COR-L47 (cell line): ENCODE results near the gene HPSE2.
"Not testable (repeated sequence)": the region's sequence is repeated elsewhere in the genome, so short reads cannot be mapped to it uniquely, and the experiment has no call there.

Source experiments
- DNase-seq: peaks from one replicate; lab custom pipeline; 2025; lab: John Stamatoyannopoulos, UW

HPSE2 gene

DNA sequence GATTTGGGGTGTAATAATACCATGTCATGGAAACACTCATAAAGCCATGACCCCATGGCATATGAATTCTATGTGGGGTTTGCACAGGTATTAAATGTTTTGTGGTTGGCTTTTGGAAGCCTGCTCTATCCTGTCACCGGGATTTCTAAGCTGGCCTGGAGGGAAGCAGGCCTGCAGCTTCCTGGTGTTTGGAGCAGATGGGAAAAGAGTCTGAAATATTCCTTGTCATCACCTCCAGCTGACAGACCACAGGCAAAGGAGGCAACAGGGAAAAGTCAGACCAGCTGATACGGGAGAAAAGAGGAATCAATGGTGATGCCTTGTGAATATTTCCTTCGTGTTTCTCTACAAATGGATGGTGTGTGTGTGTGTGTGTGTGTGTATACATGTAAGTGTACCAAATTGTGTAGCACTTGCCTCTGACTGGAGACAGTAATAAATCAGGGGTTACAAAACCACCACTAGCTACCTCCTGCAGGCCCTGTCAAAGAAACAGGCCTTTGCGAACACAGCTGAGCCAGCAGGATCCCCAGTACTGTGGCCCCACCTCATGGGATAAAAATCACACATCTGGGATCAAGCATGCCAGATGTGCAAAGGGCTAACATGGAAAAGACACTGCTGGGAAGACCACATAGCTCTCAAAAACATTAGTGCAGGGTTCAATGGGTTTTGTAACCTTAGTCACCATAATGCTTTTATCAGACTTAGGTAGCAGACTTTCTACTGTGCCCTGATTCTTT lies 668.1 kb downstream of the HPSE2 start:
- no peak for DNase-seq

GRCh38 chr10:98563811-98564210 lies 671.8 kb downstream of the HPSE2 start:
- no peak for DNase-seq

DNA sequence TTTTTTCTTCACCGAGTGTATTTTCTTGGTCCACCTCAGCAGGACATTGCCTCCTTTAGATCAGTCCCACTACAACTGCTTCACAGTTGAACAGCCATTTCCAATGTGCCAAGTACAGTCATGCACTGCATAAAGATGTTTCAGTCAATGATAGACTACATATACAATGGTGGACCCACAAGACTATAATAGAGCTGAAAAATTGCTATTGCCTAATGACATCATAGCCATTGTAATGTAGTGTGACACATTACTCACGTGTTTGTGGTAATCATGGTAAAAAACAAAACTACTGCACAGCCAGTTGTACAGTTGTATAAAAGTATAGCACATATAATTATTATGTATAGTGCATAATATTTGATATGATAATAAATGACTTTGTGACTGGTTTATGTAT lies 675.1 kb downstream of the HPSE2 start:
- no peak for DNase-seq

GRCh38 chr10:98556061-98556460 lies 679.6 kb downstream of the HPSE2 start:
- DNase-seq = no peak

DNA sequence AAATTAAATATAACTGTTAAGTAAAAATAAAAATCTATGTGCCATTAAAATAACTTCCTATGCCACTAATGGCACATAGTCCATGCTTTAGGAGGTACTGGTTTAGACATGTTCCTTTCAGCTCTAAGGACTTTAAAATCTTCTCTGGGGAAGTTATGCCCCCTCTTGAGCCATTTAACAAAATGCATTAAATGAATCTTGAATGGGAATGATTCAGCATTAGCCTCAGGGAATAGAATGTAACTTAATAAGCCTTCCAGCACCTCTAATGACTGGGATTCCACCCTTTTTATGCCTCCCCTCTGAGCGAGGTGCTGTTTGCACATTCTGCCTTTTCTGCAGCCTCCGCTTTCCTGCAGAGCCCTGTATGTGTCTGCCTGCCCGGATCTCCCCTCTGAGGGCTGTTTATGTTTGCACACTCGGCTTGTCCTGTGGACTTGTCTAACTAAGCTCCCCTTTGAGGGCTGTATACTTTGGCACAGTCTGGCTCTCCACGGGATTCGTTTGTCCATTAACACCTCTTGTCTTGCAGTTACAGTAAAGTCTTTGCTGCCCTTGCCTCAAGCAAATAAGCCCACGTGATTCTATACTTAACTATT lies 680.5 kb downstream of the HPSE2 start:
- DNase-seq = peak; percentile 73

GRCh38 chr10:98541561-98541960 lies 694.1 kb downstream of the HPSE2 start:
- not testable (repeated sequence) for DNase-seq

DNA sequence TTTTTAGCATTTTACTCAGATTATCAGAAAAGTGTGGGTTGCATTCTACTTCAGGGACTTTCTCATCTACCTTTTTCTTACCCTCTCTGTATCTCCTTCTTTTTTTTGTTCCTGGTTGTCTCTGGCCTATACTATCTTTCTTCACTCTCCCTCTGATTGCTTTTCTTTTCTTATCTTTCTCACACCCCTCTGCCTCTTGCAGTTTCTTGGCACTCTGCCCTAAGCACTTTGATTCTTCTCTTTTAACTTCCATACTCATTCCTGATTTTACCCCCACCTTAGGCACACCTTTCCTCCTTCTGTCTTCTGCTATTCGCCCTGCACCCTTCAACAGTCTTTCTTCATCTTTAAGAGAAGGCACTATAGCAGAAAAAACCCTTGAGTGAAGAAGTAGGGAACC lies 696.1 kb downstream of the HPSE2 start:
- DNase-seq = no peak

DNA sequence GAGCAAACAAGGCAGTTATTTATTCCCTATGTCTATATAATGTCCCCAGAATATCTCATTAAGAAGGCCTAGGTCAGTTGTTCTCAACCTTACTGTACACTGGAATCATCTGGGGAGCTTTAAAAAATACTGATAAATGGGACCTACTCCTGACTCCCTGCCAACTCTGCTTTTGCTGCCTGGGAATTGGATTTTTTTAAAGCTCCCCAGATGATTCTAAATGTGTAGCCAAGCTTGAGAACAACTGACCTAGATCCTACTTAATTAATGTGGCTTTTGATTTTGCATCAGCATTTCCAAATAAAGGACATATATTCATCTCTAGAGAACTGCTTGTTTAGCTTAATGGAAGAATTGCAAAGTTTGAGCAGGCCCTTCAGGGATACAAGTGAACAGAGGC lies 697.2 kb downstream of the HPSE2 start:
- DNase-seq = no peak

DNA sequence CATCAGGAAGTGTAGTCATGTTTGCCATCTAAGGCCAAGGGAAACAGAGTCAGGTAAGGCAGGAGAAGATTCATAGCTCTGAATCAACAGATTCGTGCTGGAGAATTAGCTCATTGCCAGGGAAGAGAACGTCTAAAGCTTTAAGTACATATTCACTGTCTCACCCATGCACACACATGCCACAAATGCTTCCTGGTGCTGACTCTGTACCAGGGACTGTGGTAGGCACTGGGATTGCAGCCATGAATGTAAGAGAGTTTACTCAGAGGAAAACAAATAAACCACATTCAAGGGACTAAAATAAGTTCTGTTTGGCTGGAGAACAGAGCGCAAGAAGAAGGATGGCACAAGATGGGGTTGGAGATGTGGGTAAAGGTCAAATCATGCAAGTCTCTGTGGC lies 699.1 kb downstream of the HPSE2 start:
- DNase-seq = no peak

DNA sequence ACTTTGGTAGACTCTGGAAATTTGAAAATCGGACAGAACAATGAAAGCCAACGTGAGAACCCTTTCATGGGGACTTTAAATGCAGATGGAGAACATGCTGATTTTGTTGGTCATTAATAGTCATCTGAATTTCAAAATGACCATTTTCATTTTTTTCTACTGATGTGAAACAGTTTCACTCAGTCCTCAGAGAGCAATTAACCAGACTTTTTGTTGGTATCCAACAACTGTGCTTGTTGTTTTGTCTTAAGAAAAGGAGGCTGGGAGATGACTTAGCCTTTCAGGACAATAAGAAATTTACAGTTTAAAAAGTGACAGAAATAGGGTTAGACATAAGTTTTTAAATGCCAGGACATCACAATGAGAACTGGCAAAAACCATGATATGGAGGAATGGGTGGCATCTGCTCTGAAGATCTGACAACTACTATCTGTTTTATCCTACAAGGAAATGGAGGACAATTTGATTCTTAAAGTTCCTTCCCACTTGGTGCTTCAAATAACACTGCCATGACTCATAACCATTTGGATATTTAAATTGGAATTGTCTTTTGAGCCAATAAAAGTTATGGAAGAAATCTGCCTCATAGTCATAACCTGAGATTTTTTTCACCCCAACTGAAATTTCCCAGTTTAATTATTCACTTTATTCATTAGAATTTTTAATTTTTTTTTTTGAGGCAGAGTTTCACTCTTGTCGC lies 701.8 kb downstream of the HPSE2 start:
- DNase-seq = no peak

DNA sequence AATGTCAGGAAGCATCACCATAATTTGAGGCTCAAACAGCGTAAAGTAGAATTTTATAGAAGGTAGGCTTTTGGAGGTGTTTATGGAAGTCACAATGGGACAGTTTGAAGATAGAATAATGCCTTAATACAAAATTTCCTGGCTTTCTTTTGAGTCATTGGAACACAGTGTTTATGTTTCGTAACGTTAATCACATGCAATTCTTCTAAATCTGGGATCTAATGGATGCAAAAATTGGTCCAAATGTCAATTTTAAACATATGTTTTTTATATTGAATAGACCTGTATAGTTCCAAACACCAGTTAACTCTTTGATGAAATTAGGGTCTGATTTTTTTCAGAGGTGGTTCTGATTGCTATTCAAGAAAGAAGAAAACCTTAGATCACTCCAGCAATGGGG lies 702.4 kb downstream of the HPSE2 start:
- no peak for DNase-seq

- no peak for DNase-seq
These were observed 706.9 kb downstream of the HPSE2 start for GRCh38 chr10:98528805-98529183.

DNA sequence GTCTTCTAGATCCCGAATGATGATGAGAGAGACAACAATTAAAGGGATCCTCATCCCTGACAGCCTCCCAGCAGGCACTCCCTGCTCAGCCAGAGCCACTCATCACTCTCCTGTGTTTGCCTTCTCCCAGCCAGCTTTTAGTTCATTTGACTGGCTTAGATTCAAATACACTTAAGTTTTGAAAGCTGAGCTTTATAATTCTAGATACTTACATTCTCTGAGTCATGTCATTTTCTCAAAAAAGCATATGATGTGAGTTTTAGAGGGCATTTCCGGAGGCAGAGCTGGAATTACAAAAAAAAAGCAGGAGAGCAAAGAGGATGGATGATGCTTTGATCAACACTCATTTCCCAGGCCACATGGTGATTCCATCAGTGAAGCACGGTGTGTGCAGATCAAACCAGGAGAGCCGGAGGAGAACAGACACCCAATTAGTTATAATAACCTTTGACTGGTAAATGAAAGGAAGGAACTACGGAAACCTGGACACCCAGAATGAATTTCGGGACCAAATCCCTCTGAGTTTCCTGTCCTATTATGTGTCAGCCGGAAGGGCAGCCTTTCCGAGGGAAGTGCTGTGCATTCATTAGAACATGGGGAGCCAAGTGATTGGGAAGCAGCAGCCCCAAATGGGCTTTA lies 707.4 kb downstream of the HPSE2 start:
- no peak for DNase-seq

- DNase-seq = no peak
These were observed 709.7 kb downstream of the HPSE2 start for GRCh38 chr10:98525969-98526368.

- DNase-seq = no peak
These were observed 711.5 kb downstream of the HPSE2 start for GRCh38 chr10:98524124-98524523.

DNA sequence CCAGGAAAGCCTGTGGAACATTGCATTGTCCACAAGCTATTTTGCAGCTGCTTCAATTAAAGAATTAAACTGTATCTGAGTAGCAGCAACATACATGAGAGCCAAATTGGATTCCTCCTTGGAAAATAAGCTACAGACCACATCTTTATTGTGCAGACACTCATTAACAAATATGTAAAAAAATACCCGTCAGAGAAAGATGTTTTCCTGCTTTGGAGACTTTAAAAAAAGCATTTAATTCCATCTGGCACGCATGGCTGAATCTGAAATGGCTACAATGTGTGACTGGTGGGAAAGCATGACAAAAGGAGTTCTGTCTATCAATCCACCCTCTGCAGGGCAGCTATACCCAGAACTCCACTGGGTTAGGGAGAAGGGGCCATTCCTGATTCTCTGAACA lies 715.8 kb downstream of the HPSE2 start:
- DNase-seq = no peak

GRCh38 chr10:98517672-98518071 lies 718.0 kb downstream of the HPSE2 start:
- DNase-seq = no peak

DNA sequence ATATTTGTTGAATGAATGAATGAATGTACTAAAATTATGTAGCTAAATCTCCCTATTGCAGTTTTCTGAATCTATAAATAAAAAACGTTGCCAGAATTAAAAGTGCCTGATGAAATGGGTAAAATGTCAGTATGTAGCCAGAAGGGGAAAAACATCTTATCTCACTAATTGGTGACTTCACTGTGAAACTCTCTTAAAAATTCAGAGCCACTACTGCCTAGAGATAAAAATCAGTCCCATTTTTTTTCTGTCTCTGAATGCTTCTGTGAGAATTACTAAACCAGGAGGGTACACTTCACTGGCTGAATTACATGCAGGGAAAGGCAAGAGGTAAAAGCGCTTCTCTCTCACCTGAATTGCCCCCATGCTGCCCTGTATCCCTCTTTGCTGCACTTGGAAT lies 719.3 kb downstream of the HPSE2 start:
- no peak for DNase-seq

GRCh38 chr10:98513704-98514103 lies 721.9 kb downstream of the HPSE2 start:
- DNase-seq = no peak

GRCh38 chr10:98511876-98512275 lies 723.8 kb downstream of the HPSE2 start:
- DNase-seq = no peak

DNA sequence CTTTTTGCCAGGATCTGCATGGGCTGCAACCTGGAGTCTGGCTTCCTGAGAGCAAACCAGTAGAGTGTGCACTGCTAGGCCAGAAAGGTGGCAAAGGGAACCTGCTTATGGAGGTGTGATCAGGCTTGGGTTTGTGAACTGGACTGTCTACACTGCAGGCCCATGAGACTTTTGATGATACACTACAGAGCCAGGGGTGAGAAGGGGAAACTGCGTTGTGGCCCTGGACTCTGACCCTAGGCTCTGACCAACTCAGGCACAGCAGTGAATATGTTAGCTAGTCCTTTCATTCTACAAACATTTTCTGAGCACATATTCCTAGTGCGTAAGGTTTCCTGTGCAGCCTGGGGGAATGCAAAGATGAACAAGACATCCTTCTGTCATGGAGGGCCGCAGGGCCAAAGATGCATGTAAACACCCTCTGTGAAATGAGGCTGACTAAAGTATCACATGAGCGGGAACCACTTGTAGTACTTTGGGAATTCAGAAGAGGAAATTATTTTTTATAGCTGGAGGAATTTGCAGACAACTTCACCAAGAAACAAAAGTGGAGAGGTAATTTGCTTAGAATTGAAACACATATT lies 725.1 kb downstream of the HPSE2 start:
- no peak for DNase-seq

DNA sequence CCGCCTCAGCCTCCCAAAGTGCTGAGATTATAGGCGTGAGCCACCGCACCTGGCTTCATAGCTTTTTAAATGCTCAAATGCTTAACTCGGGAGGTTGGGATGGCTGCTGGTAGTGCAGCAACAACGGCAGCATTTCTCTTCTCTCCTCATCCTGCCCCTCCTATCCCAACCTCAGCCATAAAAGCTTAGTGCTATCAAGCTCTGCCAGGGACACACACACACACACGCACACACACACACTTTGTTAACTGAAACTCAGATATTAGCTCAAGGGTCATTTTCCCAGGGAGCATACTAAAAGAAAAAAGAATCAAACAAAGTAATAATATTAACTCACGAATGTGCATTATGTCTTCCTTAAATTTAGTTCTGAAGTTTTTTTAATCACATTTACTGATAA lies 725.9 kb downstream of the HPSE2 start:
- no peak for DNase-seq

- not testable (repeated sequence) for DNase-seq
These were observed 733.1 kb downstream of the HPSE2 start for GRCh38 chr10:98502535-98502934.
